H9 (cell line): ENCODE data around the gene KISS1. TPM values are rescaled to one million over a fixed set of nuclear protein-coding genes. Genes with fewer than 3 reads are reported as not detected.

Experiments used
- DNase-seq: peaks from one replicate; pipeline ENCODE4 v3.0.0-alpha.2; 2017
- H2AFZ ChIP-seq: one replicate; pipeline ENCODE4 v1.6.1; 2013; ENCODE audit warnings: mild to moderate bottlenecking, low read length, control low read depth, moderate library complexity
- H2AK5ac ChIP-seq: 2 replicates; pipeline ENCODE4 v1.6.1; 2013; ENCODE audit warnings: low read length, control low read depth, mixed read lengths; ENCODE audit not compliant: insufficient read length
- H2BK120ac ChIP-seq: one replicate; pipeline ENCODE4 v1.6.1; 2013; ENCODE audit warnings: low read depth, mild to moderate bottlenecking, low read length, control low read depth, inconsistent platforms; ENCODE audit not compliant: poor library complexity, severe bottlenecking
- H2BK12ac ChIP-seq: 2 replicates; pipeline ENCODE4 v1.6.1; 2013; ENCODE audit warnings: low read length, control low read depth, mixed read lengths, low read depth; ENCODE audit not compliant: insufficient read length
- H2BK15ac ChIP-seq: 2 replicates; pipeline ENCODE4 v1.6.1; 2013; ENCODE audit warnings: low read depth, low read length, control low read depth
- H2BK20ac ChIP-seq: one replicate; pipeline ENCODE4 v1.6.1; 2013; ENCODE audit warnings: low read depth, mild to moderate bottlenecking, low read length, control low read depth, inconsistent platforms; ENCODE audit not compliant: poor library complexity, severe bottlenecking
- H2BK5ac ChIP-seq: 2 replicates; pipeline ENCODE4 v1.6.1; 2013; ENCODE audit warnings: low read length, control low read depth, mixed read lengths; ENCODE audit not compliant: insufficient read length
- H3K14ac ChIP-seq: 2 replicates; pipeline ENCODE4 v1.6.1; 2013; ENCODE audit warnings: low read length, control low read depth; ENCODE audit not compliant: insufficient read depth
- H3K18ac ChIP-seq: 2 replicates; pipeline ENCODE4 v1.6.1; 2013; ENCODE audit warnings: low read depth, mild to moderate bottlenecking, mixed read lengths, low read length, control low read depth; ENCODE audit not compliant: insufficient read length
- H3K23ac ChIP-seq: 2 replicates; pipeline ENCODE4 v1.6.1; 2013; ENCODE audit warnings: low read length, control low read depth, mixed read lengths, low read depth; ENCODE audit not compliant: insufficient read length
- H3K23me2 ChIP-seq: 2 replicates; pipeline ENCODE4 v1.6.1; 2013; ENCODE audit warnings: low read depth, mild to moderate bottlenecking, mixed read lengths, low read length, control low read depth; ENCODE audit not compliant: insufficient read length, poor library complexity, severe bottlenecking
- H3K27ac ChIP-seq: 2 replicates; pipeline ENCODE4 v1.5.1; 2013; ENCODE audit warnings: low read length, control low read depth, mixed read lengths, low read depth; ENCODE audit not compliant: insufficient read length
- H3K27me3 ChIP-seq: 2 replicates; pipeline ENCODE4 v1.6.1; 2013; ENCODE audit warnings: low read length, control low read depth, inconsistent platforms; ENCODE audit not compliant: insufficient read depth
- H3K4ac ChIP-seq: 2 replicates; pipeline ENCODE4 v1.6.1; 2013; ENCODE audit warnings: low read depth, mild to moderate bottlenecking, control low read depth, inconsistent platforms, low read length, moderate library complexity
- H3K4me1 ChIP-seq: 2 replicates; pipeline ENCODE4 v1.6.1; 2013; ENCODE audit warnings: low read length, control low read depth, inconsistent platforms; ENCODE audit not compliant: insufficient read depth
- H3K4me2 ChIP-seq: 2 replicates; pipeline ENCODE4 v1.6.1; 2013; ENCODE audit warnings: low read length, control low read depth, mixed read lengths; ENCODE audit not compliant: insufficient read length, insufficient read depth
- H3K56ac ChIP-seq: 2 replicates; pipeline ENCODE4 v1.6.1; 2013; ENCODE audit warnings: low read depth, mild to moderate bottlenecking, mixed read lengths, low read length, control low read depth; ENCODE audit not compliant: insufficient read length
- H3K79me1 ChIP-seq: 2 replicates; pipeline ENCODE4 v1.6.1; 2013; ENCODE audit warnings: low read depth, mild to moderate bottlenecking, moderate library complexity, low read length, control low read depth, inconsistent platforms; ENCODE audit not compliant: insufficient read depth, poor library complexity, severe bottlenecking
- H3K79me2 ChIP-seq: 2 replicates; pipeline ENCODE4 v1.6.1; 2013; ENCODE audit warnings: low read length, control low read depth, inconsistent platforms; ENCODE audit not compliant: insufficient read depth
- H3K9ac ChIP-seq: 2 replicates; pipeline ENCODE4 v1.6.1; 2013; ENCODE audit warnings: low read length, control low read depth, mixed read lengths; ENCODE audit not compliant: insufficient read length; ENCODE audit errors: extremely low read depth
- H3K9me3 ChIP-seq: one replicate; pipeline ENCODE4 v1.6.1; 2013; ENCODE audit warnings: low read depth, low read length, inconsistent platforms; ENCODE audit not compliant: control insufficient read depth
- H3T11ph ChIP-seq: one replicate; pipeline ENCODE4 v1.6.1; 2013; ENCODE audit warnings: mild to moderate bottlenecking, low read length, control low read depth, inconsistent platforms
- H4K20me1 ChIP-seq: one replicate; pipeline ENCODE4 v1.6.1; 2013; ENCODE audit not compliant: control insufficient read depth, insufficient read length, insufficient read depth
- H4K5ac ChIP-seq: 2 replicates; pipeline ENCODE4 v1.6.1; 2013; ENCODE audit warnings: low read depth, mild to moderate bottlenecking, mixed read lengths, low read length, control low read depth; ENCODE audit not compliant: insufficient read length
- H4K8ac ChIP-seq: replicated peaks from 2 replicates; pipeline ENCODE4 v1.6.1; 2013; ENCODE audit warnings: low read length, control low read depth, mixed read lengths, low read depth; ENCODE audit not compliant: insufficient read length
- H4K91ac ChIP-seq: 2 replicates; pipeline ENCODE4 v1.6.1; 2013; ENCODE audit warnings: low read depth, mild to moderate bottlenecking, moderate library complexity, mixed read lengths, low read length, control low read depth; ENCODE audit not compliant: insufficient read length
- H3K27ac Mint-ChIP-seq, 3 experiments: 2 replicates in 2 of 3; 3 replicates in 1 of 3; pipeline ENCODE4 v1.8.0; 2020 to 2021; ENCODE audit warnings: mixed read lengths in 3 of 3, mild to moderate bottlenecking in 1 of 3, moderate library complexity in 1 of 3
- H3K27me3 Mint-ChIP-seq: 2 replicates; pipeline ENCODE4 v1.8.0; 2021; ENCODE audit warnings: low read depth, mild to moderate bottlenecking, moderate library complexity, mixed read lengths
- H3K36me3 Mint-ChIP-seq, 3 experiments: 2 replicates in 2 of 3; 3 replicates in 1 of 3; pipeline ENCODE4 v1.8.0; 2020 to 2021; ENCODE audit warnings: low read depth in 3 of 3, mixed read lengths in 3 of 3; ENCODE audit not compliant: insufficient read depth in 1 of 3
- H3K4me1 Mint-ChIP-seq, 2 experiments: 2 replicates each; pipeline ENCODE4 v1.8.0; 2020; ENCODE audit warnings: mixed read lengths in 2 of 2
- H3K4me3 Mint-ChIP-seq, 2 experiments: 2 replicates in 1 of 2; 3 replicates in 1 of 2; pipeline ENCODE4 v1.8.0; 2020 to 2021; ENCODE audit warnings: mild to moderate bottlenecking in 2 of 2, mixed read lengths in 2 of 2, moderate library complexity in 1 of 2
- H3K9me3 Mint-ChIP-seq, 2 experiments: 2 replicates in 1 of 2; 3 replicates in 1 of 2; pipeline ENCODE4 v1.8.0; 2020; ENCODE audit warnings: mild to moderate bottlenecking in 2 of 2, mixed read lengths in 2 of 2, moderate library complexity in 1 of 2
- CTCF ChIP-seq: fragments of 200-600 bp; sonication (generic); conservative IDR thresholded peaks from 3 replicates; pipeline ENCODE4 v1.8.0; 2021; ENCODE audit warnings: antibody characterized with exemption, mild to moderate bottlenecking
- WGBS: extraction: QIAGEN DNeasy Blood & Tissue Kit; methylation state at CpG from one replicate; pipeline ENCODE4 v1.1.7; 2013; ENCODE audit warnings: missing lambda C conversion rate, low lambda C conversion rate, mixed read lengths; ENCODE audit not compliant: insufficient read length; ENCODE audit errors: extremely low coverage; 5-methylcytosine and 5-hydroxymethylcytosine counted together
- total RNA-seq: library from RNA; stranded (reverse); gene quantifications from 2 replicates; pipeline ENCODE4 v1.2.1, GENCODE V29; 2021

The KISS1 gene
- total RNA-seq, 1 experiment from 2014 or later: 0.68 TPM

- H3K4me2 ChIP-seq: no peak overlapping the region
- H3K23ac ChIP-seq: no peak overlapping the region
- no peak overlapping the region for H2BK12ac ChIP-seq
- H2BK15ac ChIP-seq: no peak overlapping the region
- no peak overlapping the region for H2BK120ac ChIP-seq
- no peak for TF ChIP-seq CTCF
- H3K27ac Mint-ChIP-seq: no peak overlapping the region
- H3K27me3 ChIP-seq: no peaks in the 10 kb centered on the region
- H3T11ph ChIP-seq: no peak overlapping the region
- H3K36me3 Mint-ChIP-seq: no peaks in the 10 kb centered on the region; a peak in 1 of 7 replicates
- peaks cover 14 to 17% of the 10 kb centered on the region in 2 experiments for H3K4me1 Mint-ChIP-seq
- H3K4me3 Mint-ChIP-seq: no peak overlapping the region
- H2BK5ac ChIP-seq: no peak overlapping the region
- H4K91ac ChIP-seq: no peak overlapping the region
- H3K9ac ChIP-seq: no peak overlapping the region
- H3K14ac ChIP-seq: no peak overlapping the region
- no peaks in the 10 kb centered on the region for H3K23me2 ChIP-seq
- no peak overlapping the region for H2AFZ ChIP-seq
- peaks cover 0 to 5% of the 10 kb centered on the region in 2 experiments; a peak in 1 of 5 replicates for H3K9me3 Mint-ChIP-seq
- no peak overlapping the region for H4K8ac ChIP-seq
- H3K79me2 ChIP-seq: no peaks in the 10 kb centered on the region
- H3K9me3 ChIP-seq: no peaks in the 10 kb centered on the region
- no peak overlapping the region for H3K56ac ChIP-seq
- no peaks in the 10 kb centered on the region for H4K20me1 ChIP-seq
- no peaks in the 10 kb centered on the region; the same call in 1 of the 2 replicates for H3K4me1 ChIP-seq
- H3K27me3 Mint-ChIP-seq: peaks cover 5% of the 10 kb centered on the region
- no peak overlapping the region for H3K27ac ChIP-seq
- H3K18ac ChIP-seq: no peak overlapping the region
- H4K5ac ChIP-seq: no peak overlapping the region
- H3K4ac ChIP-seq: no peak overlapping the region
- WGBS: no CpG with 5 or more reads among the region's 9 CpGs
- DNase-seq: no peak
- no peak overlapping the region for H2AK5ac ChIP-seq
- H2BK20ac ChIP-seq: no peak overlapping the region
- H3K79me1 ChIP-seq: no peaks in the 10 kb centered on the region
These were observed 3.3 kb upstream of the KISS1 start for GRCh38 chr1:204199579-204199978.
